Neural progenitor cell (in vitro differentiated cells): Measurements from ENCODE around the gene CTDSP2. TPM values are rescaled to one million over a fixed set of nuclear protein-coding genes. Genes with fewer than 3 reads are reported as not detected.
"Not testable (repeated sequence)": the region's sequence is repeated elsewhere in the genome, so short reads cannot be mapped to it uniquely, and the experiment has no call there.

ENCODE experiments used
- DNase-seq: peaks from one replicate; pipeline ENCODE4 v3.0.0-alpha.2; 2016; ENCODE audit warnings: low spot score
- H2AFZ ChIP-seq: fragments of 200-600 bp; sonication (generic); replicated peaks from 2 replicates; pipeline ENCODE4 v1.6.1; 2016; ENCODE audit warnings: antibody characterized with exemption
- H3F3A ChIP-seq: fragments of 200-600 bp; sonication (generic); 2 replicates; pipeline ENCODE4 v1.6.1; 2016; ENCODE audit warnings: antibody characterized with exemption, low read depth
- H3K27ac ChIP-seq: fragments of 200-600 bp; sonication (generic); 2 replicates; pipeline ENCODE4 v1.5.1; 2016; ENCODE audit warnings: mild to moderate bottlenecking
- H3K27me3 ChIP-seq: fragments of 200-600 bp; sonication (generic); 2 replicates; pipeline ENCODE4 v1.6.1; 2016; ENCODE audit warnings: mild to moderate bottlenecking, moderate library complexity
- H3K36me3 ChIP-seq: fragments of 200-600 bp; sonication (generic); 2 replicates; pipeline ENCODE4 v1.5.1; 2016
- H3K4me1 ChIP-seq: fragments of 200-600 bp; sonication (generic); 2 replicates; pipeline ENCODE4 v1.6.1; 2016; ENCODE audit warnings: mixed run types
- H3K4me2 ChIP-seq: fragments of 200-600 bp; sonication (generic); 2 replicates; pipeline ENCODE4 v1.6.1; 2016
- H3K4me3 ChIP-seq: fragments of 200-600 bp; sonication (generic); 2 replicates; pipeline ENCODE4 v1.5.1; 2016
- H3K79me2 ChIP-seq: fragments of 200-600 bp; sonication (generic); 2 replicates; pipeline ENCODE4 v1.6.1; 2016; ENCODE audit warnings: low read depth
- H3K9ac ChIP-seq: fragments of 200-600 bp; sonication (generic); 2 replicates; pipeline ENCODE4 v1.6.1; 2016
- H3K9me3 ChIP-seq: fragments of 200-600 bp; sonication (generic); 2 replicates; pipeline ENCODE4 v1.5.1; 2016; ENCODE audit warnings: low read depth
- H4K20me1 ChIP-seq: fragments of 200-600 bp; sonication (generic); 2 replicates; pipeline ENCODE4 v1.6.1; 2016; ENCODE audit warnings: low read depth
- H3K27ac Mint-ChIP-seq: 3 replicates; pipeline ENCODE4 v1.8.0; 2021; ENCODE audit warnings: mixed read lengths
- H3K27me3 Mint-ChIP-seq: 2 replicates; pipeline ENCODE4 v1.8.0; 2022; ENCODE audit warnings: low read depth, mild to moderate bottlenecking, inconsistent platforms, moderate library complexity, mixed read lengths; ENCODE audit not compliant: insufficient read depth
- H3K36me3 Mint-ChIP-seq: 3 replicates; pipeline ENCODE4 v1.8.0; 2021; ENCODE audit warnings: mixed read lengths
- H3K4me1 Mint-ChIP-seq: 3 replicates; pipeline ENCODE4 v1.8.0; 2021; ENCODE audit warnings: mixed read lengths
- H3K4me3 Mint-ChIP-seq: 3 replicates; pipeline ENCODE4 v1.8.0; 2021; ENCODE audit warnings: mild to moderate bottlenecking, moderate library complexity, mixed read lengths
- H3K9me3 Mint-ChIP-seq: 3 replicates; pipeline ENCODE4 v1.8.0; 2020; ENCODE audit warnings: mixed read lengths
- EZH2 ChIP-seq: fragments of 200-600 bp; sonication (generic); IDR thresholded peaks from 2 replicates; pipeline ENCODE4 v1.6.1; 2017; ENCODE audit warnings: antibody characterized with exemption, mild to moderate bottlenecking, moderate library complexity
- EZH2phosphoT487 ChIP-seq: fragments of 200-600 bp; sonication (generic); IDR thresholded peaks from 2 replicates; pipeline ENCODE4 v1.6.1; 2017; ENCODE audit warnings: antibody characterized with exemption
- total RNA-seq: library from RNA; depleted of rRNA; stranded (reverse); fragments of >200 nt; gene quantifications from 2 replicates; pipeline ENCODE4 v1.2.3, GENCODE V29; 2015; ENCODE audit warnings: low replicate concordance
- TF ChIP-seq, protein P1 (sequence below): fragments of 200-600 bp; sonication (generic); IDR thresholded peaks from 2 replicates; pipeline ENCODE4 v1.5.1; 2017; ENCODE audit warnings: antibody characterized with exemption, mild to moderate bottlenecking

Gene CTDSP2
- total RNA-seq, 1 donor from 2014 or later, result 43.6 TPM

DNA sequence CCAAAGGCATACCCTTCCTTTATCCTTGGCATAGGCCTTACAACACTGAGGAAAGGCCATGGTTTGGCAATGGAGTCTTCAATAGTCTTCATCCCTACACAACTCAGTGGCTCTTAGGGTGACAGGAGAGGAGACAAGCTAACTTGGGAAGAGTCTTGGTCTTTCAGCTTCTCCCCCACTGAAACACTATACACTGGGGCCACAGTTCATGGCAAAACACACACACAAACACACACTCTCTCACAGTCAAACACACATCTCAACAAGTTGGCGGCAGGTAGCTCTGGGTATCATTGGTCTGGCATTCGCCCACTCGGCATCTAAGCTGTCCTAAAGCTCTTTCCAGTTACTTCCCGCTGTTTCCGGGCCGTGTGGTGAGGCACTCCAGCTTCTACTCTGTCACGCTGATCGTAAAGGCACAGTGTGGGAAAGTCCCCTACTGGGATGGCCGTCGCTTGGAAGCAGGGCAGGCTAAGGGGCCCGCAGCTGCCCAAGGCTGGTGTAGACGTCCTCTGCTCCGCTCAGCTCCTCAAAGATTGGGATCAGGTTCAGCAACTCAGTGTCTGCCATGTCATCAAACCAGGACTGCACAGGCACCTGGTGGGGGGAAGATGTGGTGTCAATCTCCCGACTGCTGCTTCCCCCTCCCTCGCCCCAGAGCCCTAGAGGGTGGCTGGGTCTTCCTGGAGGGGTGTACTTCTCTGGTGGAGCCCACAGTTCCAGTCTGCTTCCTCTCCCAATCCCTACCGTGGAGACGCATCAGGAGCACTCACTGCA, 23.2 kb downstream of the CTDSP2 start:
- H3K36me3 Mint-ChIP-seq, result peaks cover 37% of the 10 kb centered on the region
- H3K9me3 Mint-ChIP-seq, result no peaks in the 10 kb centered on the region
- Histone ChIP-seq H3K27ac (no peak overlapping the region), H3K4me2 (no peak overlapping the region), H3K79me2 (no peaks in the 10 kb centered on the region), H3K36me3 (no peaks in the 10 kb centered on the region), H3K9ac (no peak overlapping the region), H3K4me1 (no peaks in the 10 kb centered on the region), H3F3A (peaks cover 6% of the 10 kb centered on the region), H3K9me3 (no peaks in the 10 kb centered on the region), H3K27me3 (no peaks in the 10 kb centered on the region), H3K4me3 (no peak overlapping the region), H4K20me1 (peaks cover 23% of the 10 kb centered on the region), H2AFZ (no peak overlapping the region)
- H3K4me1 Mint-ChIP-seq, result no peaks in the 10 kb centered on the region
- TF ChIP-seq EZH2 (no peak), EZH2phosphoT487 (no peak)
- TF ChIP-seq, protein P1, sequence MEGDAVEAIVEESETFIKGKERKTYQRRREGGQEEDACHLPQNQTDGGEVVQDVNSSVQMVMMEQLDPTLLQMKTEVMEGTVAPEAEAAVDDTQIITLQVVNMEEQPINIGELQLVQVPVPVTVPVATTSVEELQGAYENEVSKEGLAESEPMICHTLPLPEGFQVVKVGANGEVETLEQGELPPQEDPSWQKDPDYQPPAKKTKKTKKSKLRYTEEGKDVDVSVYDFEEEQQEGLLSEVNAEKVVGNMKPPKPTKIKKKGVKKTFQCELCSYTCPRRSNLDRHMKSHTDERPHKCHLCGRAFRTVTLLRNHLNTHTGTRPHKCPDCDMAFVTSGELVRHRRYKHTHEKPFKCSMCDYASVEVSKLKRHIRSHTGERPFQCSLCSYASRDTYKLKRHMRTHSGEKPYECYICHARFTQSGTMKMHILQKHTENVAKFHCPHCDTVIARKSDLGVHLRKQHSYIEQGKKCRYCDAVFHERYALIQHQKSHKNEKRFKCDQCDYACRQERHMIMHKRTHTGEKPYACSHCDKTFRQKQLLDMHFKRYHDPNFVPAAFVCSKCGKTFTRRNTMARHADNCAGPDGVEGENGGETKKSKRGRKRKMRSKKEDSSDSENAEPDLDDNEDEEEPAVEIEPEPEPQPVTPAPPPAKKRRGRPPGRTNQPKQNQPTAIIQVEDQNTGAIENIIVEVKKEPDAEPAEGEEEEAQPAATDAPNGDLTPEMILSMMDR, result no peak
- DNase-seq, result no peak
- H3K27ac Mint-ChIP-seq, result no peak overlapping the region
- H3K27me3 Mint-ChIP-seq, result peaks cover 3% of the 10 kb centered on the region
- no peak overlapping the region for H3K4me3 Mint-ChIP-seq

DNA sequence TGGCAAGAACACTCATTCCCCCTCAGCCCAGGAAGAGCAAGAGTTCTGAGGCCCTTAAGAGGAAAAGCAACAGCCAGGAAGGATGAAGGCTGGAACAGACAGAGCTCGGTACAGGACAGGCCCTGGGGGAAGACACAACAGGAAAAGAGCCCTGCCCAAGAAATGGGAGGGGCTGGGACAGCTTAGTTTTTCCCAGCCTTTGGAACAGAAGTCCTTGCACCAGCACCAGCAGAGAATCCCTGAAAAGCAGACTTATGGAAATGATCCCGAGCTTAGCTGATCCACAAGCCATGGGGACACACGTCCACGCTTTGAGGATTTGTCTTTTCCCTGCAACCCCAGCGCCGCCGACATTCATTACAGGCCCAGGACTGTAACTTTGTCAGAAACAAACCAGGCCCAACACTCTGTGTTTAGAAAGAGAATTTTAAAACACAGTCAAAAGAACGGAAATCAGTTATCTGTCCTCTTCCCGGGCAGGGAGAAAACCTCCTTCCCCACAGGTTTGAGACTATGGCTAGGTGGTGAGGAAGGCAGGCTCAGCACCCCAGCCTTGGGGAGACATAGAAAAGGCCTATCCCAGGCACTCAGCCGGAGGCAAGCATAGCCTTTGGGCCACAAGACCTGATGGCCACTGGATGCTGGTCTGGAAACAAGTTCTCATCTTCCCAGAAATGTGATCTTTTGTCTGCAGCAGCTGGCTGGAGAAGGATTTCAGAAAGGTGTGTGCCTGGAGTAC, 24.0 kb downstream of the CTDSP2 start:
- no peak overlapping the region for H3K4me3 Mint-ChIP-seq

DNA sequence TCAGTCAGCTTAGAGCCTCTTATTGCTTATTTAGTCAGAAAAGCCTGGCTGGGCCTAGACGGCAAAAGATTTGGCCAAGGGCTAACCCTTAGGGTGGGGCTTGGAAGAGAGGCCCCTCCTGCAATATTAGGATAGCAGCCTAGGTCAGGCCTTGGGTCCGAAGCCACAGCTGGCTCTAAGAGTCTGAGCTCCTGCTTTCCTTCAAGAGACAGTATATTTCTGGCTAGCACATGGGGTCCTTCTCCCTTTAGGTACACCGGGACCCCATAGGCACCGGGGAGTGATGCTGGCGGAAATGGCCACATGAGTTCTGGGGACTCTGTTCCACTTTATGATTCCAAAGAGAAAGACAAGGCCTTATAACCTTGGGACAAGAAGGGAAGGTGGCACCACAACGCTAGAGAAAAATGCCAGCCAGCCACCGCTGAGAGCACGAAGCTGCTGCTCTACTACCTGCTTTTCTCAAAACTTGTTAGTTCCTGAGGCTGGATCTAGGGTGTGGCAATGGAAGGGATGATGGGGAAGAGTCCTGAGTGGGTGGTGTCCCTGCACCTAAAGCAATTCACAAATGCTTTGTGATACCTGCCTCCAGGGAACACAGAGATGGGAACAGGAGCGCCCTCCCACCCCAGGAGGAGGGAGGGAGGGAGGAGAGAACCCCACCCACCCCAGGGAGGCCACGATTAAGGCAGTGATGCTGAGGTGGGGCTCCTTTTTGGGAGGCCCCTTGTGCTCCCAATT, 24.9 kb downstream of the CTDSP2 start:
- no peaks in the 10 kb centered on the region for H3K79me2 ChIP-seq
- H3K27me3 Mint-ChIP-seq, result peaks cover 3% of the 10 kb centered on the region
- H3K9me3 ChIP-seq, result no peaks in the 10 kb centered on the region
- H3K4me2 ChIP-seq, result no peak overlapping the region
- H3K9me3 Mint-ChIP-seq, result no peaks in the 10 kb centered on the region
- H3K27me3 ChIP-seq, result no peaks in the 10 kb centered on the region
- no peaks in the 10 kb centered on the region for H3K4me1 Mint-ChIP-seq
- no peak overlapping the region for H3K9ac ChIP-seq
- peaks cover 10% of the 10 kb centered on the region for H4K20me1 ChIP-seq
- H3K4me3 ChIP-seq, result no peak overlapping the region
- H2AFZ ChIP-seq, result no peak overlapping the region
- no peak overlapping the region for H3K4me3 Mint-ChIP-seq
- TF ChIP-seq EZH2 (no peak), EZH2phosphoT487 (no peak)
- TF ChIP-seq, protein P1, result no peak
- no peak for DNase-seq
- peaks cover 19% of the 10 kb centered on the region for H3F3A ChIP-seq
- peaks cover 31% of the 10 kb centered on the region for H3K36me3 Mint-ChIP-seq
- no peaks in the 10 kb centered on the region for H3K36me3 ChIP-seq
- H3K27ac ChIP-seq, result no peak overlapping the region
- no peak overlapping the region for H3K27ac Mint-ChIP-seq
- no peaks in the 10 kb centered on the region for H3K4me1 ChIP-seq

More for the DNA sequence above, 24.0 kb downstream of the CTDSP2 start:
- Histone ChIP-seq H3K4me1 (no peaks in the 10 kb centered on the region), H3F3A (peaks cover 12% of the 10 kb centered on the region), H3K4me2 (no peak overlapping the region), H3K27me3 (no peaks in the 10 kb centered on the region), H3K9me3 (no peaks in the 10 kb centered on the region), H3K27ac (no peak overlapping the region), H3K36me3 (no peaks in the 10 kb centered on the region), H4K20me1 (peaks cover 17% of the 10 kb centered on the region), H3K79me2 (no peaks in the 10 kb centered on the region), H2AFZ (no peak overlapping the region), H3K4me3 (no peak overlapping the region), H3K9ac (no peak overlapping the region)
- TF ChIP-seq EZH2 (no peak), EZH2phosphoT487 (no peak)
- TF ChIP-seq, protein P1, result no peak
- Mint-ChIP-seq H3K27me3 (peaks cover 3% of the 10 kb centered on the region), H3K36me3 (peaks cover 37% of the 10 kb centered on the region), H3K9me3 (no peaks in the 10 kb centered on the region), H3K27ac (no peak overlapping the region), H3K4me1 (no peaks in the 10 kb centered on the region)
- DNase-seq, result no peak

DNA sequence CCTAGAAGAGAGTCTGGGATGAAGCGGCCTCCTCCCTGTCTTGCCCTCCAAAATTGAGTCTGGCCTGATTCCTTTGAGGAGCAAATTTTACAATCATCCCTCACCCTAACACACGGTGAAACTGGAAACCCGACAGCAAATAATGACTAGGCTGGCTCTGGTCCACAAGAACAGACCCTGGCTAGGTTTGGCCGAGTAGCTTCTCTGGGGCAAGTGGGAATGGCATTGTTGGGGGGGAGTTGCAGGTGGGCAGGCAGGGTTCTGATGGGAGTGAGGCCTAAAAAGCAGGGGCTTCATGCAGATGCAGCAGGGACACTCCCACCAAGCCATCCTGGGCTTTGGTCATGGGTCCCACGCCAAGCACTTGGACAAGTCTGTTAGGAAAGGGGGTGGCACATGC, 25.5 kb downstream of the CTDSP2 start:
- not testable (repeated sequence) for H3K9me3 Mint-ChIP-seq, H3K27me3 ChIP-seq, H3K4me3 Mint-ChIP-seq, H2AFZ ChIP-seq, H3K27me3 Mint-ChIP-seq, H3K4me1 Mint-ChIP-seq, H3K9ac ChIP-seq, H4K20me1 ChIP-seq, H3K4me1 ChIP-seq, DNase-seq, H3K27ac ChIP-seq, H3K9me3 ChIP-seq, H3K27ac Mint-ChIP-seq, H3K4me3 ChIP-seq, H3K36me3 ChIP-seq, H3K79me2 ChIP-seq, H3K4me2 ChIP-seq
- peaks cover 19% of the 10 kb centered on the region for H3F3A ChIP-seq
- H3K36me3 Mint-ChIP-seq, result peaks cover 28% of the 10 kb centered on the region

DNA sequence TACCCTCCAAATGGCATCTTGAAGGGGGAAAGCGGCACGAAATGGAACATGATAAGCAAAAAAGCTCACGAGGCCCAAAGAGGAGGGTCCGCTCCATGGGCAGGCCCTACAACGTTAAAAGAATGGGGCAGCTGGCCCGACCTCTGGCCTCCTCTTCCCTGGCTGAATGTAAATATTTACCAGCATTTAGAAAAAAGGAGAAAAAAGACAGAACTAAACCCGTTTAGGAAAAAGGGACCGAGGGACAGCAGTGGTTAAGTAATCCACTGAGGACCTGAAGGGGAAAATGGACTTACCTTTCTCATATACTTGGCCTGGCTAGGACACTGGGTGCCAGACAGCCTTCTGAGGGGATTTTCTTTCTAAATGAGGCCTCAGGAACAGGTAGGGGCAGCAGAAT, 26.4 kb downstream of the CTDSP2 start:
- H3K4me3 Mint-ChIP-seq, H3K4me3 ChIP-seq, H4K20me1 ChIP-seq, H3K4me1 Mint-ChIP-seq, DNase-seq, H3K4me1 ChIP-seq, H3K9me3 ChIP-seq, H3K27ac Mint-ChIP-seq, H3K9ac ChIP-seq, H3K36me3 ChIP-seq, H3K9me3 Mint-ChIP-seq, H3K79me2 ChIP-seq, H2AFZ ChIP-seq, H3K27me3 ChIP-seq, H3K27ac ChIP-seq, H3K27me3 Mint-ChIP-seq, H3K4me2 ChIP-seq: not testable (repeated sequence)
- peaks cover 19% of the 10 kb centered on the region for H3F3A ChIP-seq
- peaks cover 21% of the 10 kb centered on the region for H3K36me3 Mint-ChIP-seq
